ENCODE measurements around the gene TAGLN. TPM values are rescaled to one million over a fixed set of nuclear protein-coding genes. Genes with fewer than 3 reads are reported as not detected.

Gene TAGLN
- total and polyA plus RNA-seq, 2 experiments from 2014 or later, result 82.5 to 1,052 TPM

- no peak for TF ChIP-seq CTCF (IDR thresholded peaks at IDR 0.05; ENCODE audit: low read depth, low read length)
- H3K4me1 ChIP-seq (ENCODE audit: low read depth), result no peaks in the 10 kb centered on the region
- H3K27me3 ChIP-seq, result no peaks in the 10 kb centered on the region
- no peak for DNase-seq (ENCODE audit: low read depth in 1 of 2, low spot score in 1 of 2)
- H3K36me3 ChIP-seq, result peaks cover 13% of the 10 kb centered on the region
- no peaks in the 10 kb centered on the region for H3K9me3 ChIP-seq (ENCODE audit: low read depth)
- H3K4me3 ChIP-seq, result no peak overlapping the region
- H3K27ac ChIP-seq, result no peak overlapping the region
Measured at GRCh38 chr11:117188620-117189081, 10.5 kb upstream of the TAGLN start.

- peaks cover 10% of the 10 kb centered on the region for H3K36me3 ChIP-seq
Measured at GRCh38 chr11:117189191-117189940, 9.8 kb upstream of the TAGLN start.

GRCh38 chr11:117189941-117190544 is 9.1 kb upstream of the TAGLN start:
- no peak for DNase-seq (ENCODE audit: low read depth in 1 of 2, low spot score in 1 of 2)
- Histone ChIP-seq H3K4me3 (no peak overlapping the region), H3K27ac (no peak overlapping the region), H3K36me3 (peaks cover 12% of the 10 kb centered on the region), H3K9me3 (ENCODE audit: low read depth) (no peaks in the 10 kb centered on the region), H3K4me1 (ENCODE audit: low read depth) (no peaks in the 10 kb centered on the region), H3K27me3 (no peaks in the 10 kb centered on the region)
- TF ChIP-seq CTCF (IDR thresholded peaks at IDR 0.05; ENCODE audit: low read depth, low read length), result no peak

More at GRCh38 chr11:117189191-117189940, 9.8 kb upstream of the TAGLN start:
- no peak for TF ChIP-seq CTCF (IDR thresholded peaks at IDR 0.05; ENCODE audit: low read depth, low read length)
- Histone ChIP-seq H3K27ac (no peak overlapping the region), H3K4me1 (ENCODE audit: low read depth) (no peaks in the 10 kb centered on the region), H3K27me3 (no peaks in the 10 kb centered on the region), H3K4me3 (no peak overlapping the region), H3K9me3 (ENCODE audit: low read depth) (no peaks in the 10 kb centered on the region)
- DNase-seq (ENCODE audit: low read depth in 1 of 2, low spot score in 1 of 2), result no peak

GRCh38 chr11:117191680-117192400 is 7.3 kb upstream of the TAGLN start:
- DNase-seq (ENCODE audit: low read depth in 1 of 2, low spot score in 1 of 2), result no peak
- Histone ChIP-seq H3K4me1 (ENCODE audit: low read depth) (no peaks in the 10 kb centered on the region), H3K27me3 (no peaks in the 10 kb centered on the region), H3K36me3 (peaks cover 12% of the 10 kb centered on the region), H3K9me3 (ENCODE audit: low read depth) (no peaks in the 10 kb centered on the region), H3K4me3 (no peak overlapping the region), H3K27ac (no peak overlapping the region)
- no peak for TF ChIP-seq CTCF (IDR thresholded peaks at IDR 0.05; ENCODE audit: low read depth, low read length)

GRCh38 chr11:117192401-117192875 is 6.7 kb upstream of the TAGLN start:
- Histone ChIP-seq H3K36me3 (peaks cover 12% of the 10 kb centered on the region), H3K4me1 (ENCODE audit: low read depth) (no peaks in the 10 kb centered on the region), H3K27ac (no peak overlapping the region), H3K27me3 (no peaks in the 10 kb centered on the region), H3K4me3 (no peak overlapping the region), H3K9me3 (ENCODE audit: low read depth) (no peaks in the 10 kb centered on the region)
- TF ChIP-seq CTCF (IDR thresholded peaks at IDR 0.05; ENCODE audit: low read depth, low read length), result no peak
- no peak for DNase-seq (ENCODE audit: low read depth in 1 of 2, low spot score in 1 of 2)
